ENCODE measurements around the gene CMBL.
A peak's percentile ranks its signal among the peaks of the same experiment; 100 is the strongest.

DNA sequence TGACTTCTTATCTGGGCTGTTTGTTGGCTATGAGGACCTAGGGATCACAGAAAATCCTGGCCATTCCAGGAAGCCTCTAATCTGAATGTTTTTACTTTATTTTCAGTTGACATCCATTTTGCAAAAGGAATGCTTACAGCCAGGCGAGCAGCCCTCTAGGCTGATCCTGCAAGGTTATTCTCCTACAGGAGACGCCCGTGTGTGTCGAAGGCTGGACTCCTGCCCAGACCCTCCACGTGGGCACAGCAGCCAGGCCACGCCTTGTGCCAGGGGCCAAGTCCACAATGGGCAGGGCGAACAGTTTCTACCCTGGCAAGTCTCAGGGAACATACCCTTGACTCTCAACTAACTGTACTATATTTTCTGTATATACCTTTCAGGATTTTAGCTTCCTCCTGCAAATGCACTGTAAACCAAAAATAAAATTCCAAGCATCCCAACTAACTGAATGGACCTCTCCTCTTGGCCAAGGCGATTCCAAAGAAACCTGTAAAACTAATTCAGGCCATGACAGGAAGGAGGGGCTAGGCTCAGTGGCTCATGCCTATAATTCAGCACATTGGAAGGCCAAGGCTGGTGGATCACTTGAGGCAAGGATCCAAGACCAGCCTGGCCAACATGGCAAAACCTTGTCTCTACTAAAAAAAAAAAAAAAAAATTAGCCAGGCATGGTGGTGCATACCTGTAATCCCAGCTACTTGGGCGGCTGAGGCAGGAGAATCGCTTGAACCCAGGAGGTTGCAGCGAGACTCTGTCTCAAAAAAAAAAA is 5.7 kb downstream of the CMBL start:
- TF ChIP-seq POLR2A (IDR thresholded peaks at IDR 0.05): peak in 1 of 2 donors; percentile 28
- TF ChIP-seq, protein P1, sequence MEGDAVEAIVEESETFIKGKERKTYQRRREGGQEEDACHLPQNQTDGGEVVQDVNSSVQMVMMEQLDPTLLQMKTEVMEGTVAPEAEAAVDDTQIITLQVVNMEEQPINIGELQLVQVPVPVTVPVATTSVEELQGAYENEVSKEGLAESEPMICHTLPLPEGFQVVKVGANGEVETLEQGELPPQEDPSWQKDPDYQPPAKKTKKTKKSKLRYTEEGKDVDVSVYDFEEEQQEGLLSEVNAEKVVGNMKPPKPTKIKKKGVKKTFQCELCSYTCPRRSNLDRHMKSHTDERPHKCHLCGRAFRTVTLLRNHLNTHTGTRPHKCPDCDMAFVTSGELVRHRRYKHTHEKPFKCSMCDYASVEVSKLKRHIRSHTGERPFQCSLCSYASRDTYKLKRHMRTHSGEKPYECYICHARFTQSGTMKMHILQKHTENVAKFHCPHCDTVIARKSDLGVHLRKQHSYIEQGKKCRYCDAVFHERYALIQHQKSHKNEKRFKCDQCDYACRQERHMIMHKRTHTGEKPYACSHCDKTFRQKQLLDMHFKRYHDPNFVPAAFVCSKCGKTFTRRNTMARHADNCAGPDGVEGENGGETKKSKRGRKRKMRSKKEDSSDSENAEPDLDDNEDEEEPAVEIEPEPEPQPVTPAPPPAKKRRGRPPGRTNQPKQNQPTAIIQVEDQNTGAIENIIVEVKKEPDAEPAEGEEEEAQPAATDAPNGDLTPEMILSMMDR (IDR thresholded peaks at IDR 0.05): no peak
- TF ChIP-seq EP300 (IDR thresholded peaks at IDR 0.05): no peak
